Duodenal mucosa (tissue), 2 donors: ENCODE data around the gene DHRS4.
"Not testable (repeated sequence)": the region's sequence is repeated elsewhere in the genome, so short reads cannot be mapped to it uniquely, and the experiment has no call there.

Experiments used
- H3K27ac ChIP-seq: one replicate; pipeline ENCODE4 v1.7.0; 2013; ENCODE audit warnings: low read depth, low read length
- H3K27me3 ChIP-seq, 2 donors: one replicate each; pipeline ENCODE4 v1.7.0; 2013; ENCODE audit warnings: low read length in 2 of 2, control low read depth in 1 of 2; ENCODE audit not compliant: insufficient read depth in 2 of 2, control insufficient read depth in 1 of 2
- H3K36me3 ChIP-seq, 2 donors: one replicate each; pipeline ENCODE4 v1.7.0; 2013; ENCODE audit warnings: low read length in 2 of 2, control low read depth in 1 of 2; ENCODE audit not compliant: insufficient read depth in 2 of 2, control insufficient read depth in 1 of 2
- H3K4me1 ChIP-seq, 2 donors: one replicate each; pipeline ENCODE4 v1.7.0; 2013; ENCODE audit warnings: low read length in 2 of 2, control low read depth in 1 of 2; ENCODE audit not compliant: insufficient read depth in 2 of 2, control insufficient read depth in 1 of 2
- H3K4me3 ChIP-seq, 2 donors: one replicate each; pipeline ENCODE4 v1.7.0; 2013; ENCODE audit warnings: low read length in 2 of 2, low read depth in 1 of 2
- H3K9ac ChIP-seq, 2 donors: one replicate each; pipeline ENCODE4 v1.7.0; 2013; ENCODE audit warnings: low read length in 2 of 2, low read depth in 1 of 2
- H3K9me3 ChIP-seq, 2 donors: one replicate each; pipeline ENCODE4 v1.7.0; 2013; ENCODE audit warnings: low read length in 2 of 2, control low read depth in 1 of 2; ENCODE audit not compliant: control insufficient read depth in 1 of 2

Gene DHRS4

GRCh38 chr14:23939607-23940326, 13.8 kb upstream of the DHRS4 start:
- Histone ChIP-seq H3K4me1 (peaks cover 16 to 21% of the 10 kb centered on the region in 2 donors), H3K4me3 (no peak overlapping the region), H3K9ac (no peak overlapping the region), H3K9me3 (no peaks in the 10 kb centered on the region), H3K27ac (no peak overlapping the region), H3K36me3 (peaks cover 0 to 17% of the 10 kb centered on the region in 2 donors), H3K27me3 (no peaks in the 10 kb centered on the region)

- Histone ChIP-seq H3K27ac (no peak overlapping the region), H3K36me3 (peaks cover 0 to 17% of the 10 kb centered on the region in 2 donors), H3K9ac (no peak overlapping the region), H3K27me3 (no peaks in the 10 kb centered on the region), H3K4me1 (peaks cover 4 to 7% of the 10 kb centered on the region in 2 donors), H3K9me3 (no peaks in the 10 kb centered on the region), H3K4me3 (no peak overlapping the region)
These were observed 12.3 kb upstream of the DHRS4 start for GRCh38 chr14:23941230-23941629.

GRCh38 chr14:23941669-23942068, 11.9 kb upstream of the DHRS4 start:
- Histone ChIP-seq H3K4me1 (peaks cover 3 to 6% of the 10 kb centered on the region in 2 donors), H3K27me3 (no peaks in the 10 kb centered on the region), H3K27ac (no peak overlapping the region), H3K4me3 (no peak overlapping the region), H3K9ac (no peak overlapping the region), H3K9me3 (no peaks in the 10 kb centered on the region), H3K36me3 (peaks cover 0 to 17% of the 10 kb centered on the region in 2 donors)

- H3K9ac ChIP-seq, result no peak overlapping the region
These were observed 11.0 kb upstream of the DHRS4 start for GRCh38 chr14:23942587-23942986.

GRCh38 chr14:23949069-23949468, 4.5 kb upstream of the DHRS4 start:
- not testable (repeated sequence) for H3K9ac ChIP-seq, H3K9me3 ChIP-seq, H3K27me3 ChIP-seq, H3K4me1 ChIP-seq, H3K4me3 ChIP-seq, H3K27ac ChIP-seq, H3K36me3 ChIP-seq

More at GRCh38 chr14:23942587-23942986, 11.0 kb upstream of the DHRS4 start:
- Histone ChIP-seq H3K27me3 (no peaks in the 10 kb centered on the region), H3K4me1 (peaks cover 0 to 3% of the 10 kb centered on the region in 2 donors), H3K4me3 (no peak overlapping the region), H3K27ac (no peak overlapping the region), H3K36me3 (peaks cover 0 to 17% of the 10 kb centered on the region in 2 donors), H3K9me3 (no peaks in the 10 kb centered on the region)

GRCh38 chr14:23950411-23951135, 3.0 kb upstream of the DHRS4 start:
- Histone ChIP-seq H3K4me3 (no peak overlapping the region), H3K4me1 (peaks cover 8 to 9% of the 10 kb centered on the region in 2 donors), H3K27ac (no peak overlapping the region), H3K9ac (no peak overlapping the region), H3K27me3 (no peaks in the 10 kb centered on the region), H3K9me3 (no peaks in the 10 kb centered on the region), H3K36me3 (no peaks in the 10 kb centered on the region)

- not testable (repeated sequence) for H3K27ac ChIP-seq, H3K9me3 ChIP-seq, H3K27me3 ChIP-seq, H3K4me3 ChIP-seq, H3K4me1 ChIP-seq, H3K36me3 ChIP-seq, H3K9ac ChIP-seq
These were observed 2.5 kb upstream of the DHRS4 start for GRCh38 chr14:23951136-23951466.

- Histone ChIP-seq H3K9me3 (no peaks in the 10 kb centered on the region), H3K27me3 (no peaks in the 10 kb centered on the region), H3K36me3 (no peaks in the 10 kb centered on the region), H3K4me3 (peak overlapping the region in 1 of 2 donors; percentile 17), H3K27ac (no peak overlapping the region), H3K4me1 (peaks cover 8 to 9% of the 10 kb centered on the region in 2 donors), H3K9ac (no peak overlapping the region)
These were observed 1.9 kb upstream of the DHRS4 start for GRCh38 chr14:23951590-23952201.

GRCh38 chr14:23953116-23953463, 480 bp upstream of the DHRS4 start:
- not testable (repeated sequence) for H3K9me3 ChIP-seq, H3K4me1 ChIP-seq, H3K27me3 ChIP-seq, H3K36me3 ChIP-seq
- peak overlapping the region; percentile 84 for H3K27ac ChIP-seq
- H3K9ac ChIP-seq, result peak overlapping the region; percentile 86 to 90
- peak overlapping the region; percentile 86 to 92 for H3K4me3 ChIP-seq

GRCh38 chr14:23954279-23954614, 677 bp downstream of the DHRS4 start:
- not testable (repeated sequence) for H3K27me3 ChIP-seq, H3K9me3 ChIP-seq, H3K36me3 ChIP-seq, H3K4me1 ChIP-seq
- H3K9ac ChIP-seq, result peak overlapping the region; percentile 86 to 90
- H3K4me3 ChIP-seq, result peak overlapping the region; percentile 86 to 92
- peak overlapping the region; percentile 84 for H3K27ac ChIP-seq
